Fibroblast of lung (primary cell): ENCODE measurements around the gene KBTBD2.

Experiments
- EZH2 ChIP-seq: IDR thresholded peaks from 2 replicates; pipeline ENCODE4 v1.5.1; 2012; ENCODE audit warnings: low read length, control low read depth, mild to moderate bottlenecking; ENCODE audit errors: missing control alignments
- TF ChIP-seq, protein P1 (sequence below), 2 donors: IDR thresholded peaks in 1 of 2; conservative IDR thresholded peaks in 1 of 2; 1 replicate in 1 of 2; 2 replicates in 1 of 2; pipeline ENCODE4 v1.5.1; 2011 to 2012; ENCODE audit warnings: low read length in 2 of 2, control low read depth in 1 of 2, inconsistent platforms in 1 of 2, low read depth in 1 of 2, mild to moderate bottlenecking in 1 of 2

DNA sequence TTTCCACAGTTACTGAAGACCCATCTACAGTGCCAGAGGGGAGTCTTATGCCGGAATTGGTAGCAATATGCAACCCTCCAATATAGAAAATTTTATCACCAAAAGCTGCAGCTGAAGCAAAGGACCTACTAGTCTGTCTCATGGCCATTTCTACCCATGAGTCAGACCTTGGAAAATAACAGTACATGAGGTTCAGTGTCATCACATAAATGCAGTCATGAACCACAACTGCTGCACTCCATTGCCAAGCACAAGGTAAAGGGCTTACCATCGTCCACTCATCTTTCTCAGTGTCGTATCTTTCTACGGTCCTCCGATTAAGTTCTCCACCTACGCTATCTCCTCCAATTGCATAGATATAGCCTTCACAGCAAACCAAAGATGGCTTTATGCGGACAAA lies 21.8 kb downstream of the KBTBD2 start:
- TF ChIP-seq, protein P1, sequence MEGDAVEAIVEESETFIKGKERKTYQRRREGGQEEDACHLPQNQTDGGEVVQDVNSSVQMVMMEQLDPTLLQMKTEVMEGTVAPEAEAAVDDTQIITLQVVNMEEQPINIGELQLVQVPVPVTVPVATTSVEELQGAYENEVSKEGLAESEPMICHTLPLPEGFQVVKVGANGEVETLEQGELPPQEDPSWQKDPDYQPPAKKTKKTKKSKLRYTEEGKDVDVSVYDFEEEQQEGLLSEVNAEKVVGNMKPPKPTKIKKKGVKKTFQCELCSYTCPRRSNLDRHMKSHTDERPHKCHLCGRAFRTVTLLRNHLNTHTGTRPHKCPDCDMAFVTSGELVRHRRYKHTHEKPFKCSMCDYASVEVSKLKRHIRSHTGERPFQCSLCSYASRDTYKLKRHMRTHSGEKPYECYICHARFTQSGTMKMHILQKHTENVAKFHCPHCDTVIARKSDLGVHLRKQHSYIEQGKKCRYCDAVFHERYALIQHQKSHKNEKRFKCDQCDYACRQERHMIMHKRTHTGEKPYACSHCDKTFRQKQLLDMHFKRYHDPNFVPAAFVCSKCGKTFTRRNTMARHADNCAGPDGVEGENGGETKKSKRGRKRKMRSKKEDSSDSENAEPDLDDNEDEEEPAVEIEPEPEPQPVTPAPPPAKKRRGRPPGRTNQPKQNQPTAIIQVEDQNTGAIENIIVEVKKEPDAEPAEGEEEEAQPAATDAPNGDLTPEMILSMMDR (conservative IDR thresholded peaks at IDR 0.05 in 1 of 2, IDR thresholded peaks at IDR 0.05 in 1 of 2; ENCODE audit: low read depth in 1 of 2, low read length in 2 of 2), result no peak
- no peak for TF ChIP-seq EZH2
